Stimulated activated CD8-positive, alpha-beta memory T cell treated with anti-CD3 and anti-CD28 coated beads, Interleukin-15, amount 100 ng/mL, for 1 hour (primary cell): Measurements from ENCODE around the gene CRYBA2.

Experiments used
- DNase-seq: peaks from one replicate; pipeline ENCODE4 v3.0.0-alpha.2; 2020; ENCODE audit warnings: low read depth

Gene CRYBA2

GRCh38 chr2:218981881-218982585, 11.2 kb downstream of the CRYBA2 start:
- DNase-seq: no peak

GRCh38 chr2:218981390-218981880, 11.8 kb downstream of the CRYBA2 start:
- no peak for DNase-seq

DNA sequence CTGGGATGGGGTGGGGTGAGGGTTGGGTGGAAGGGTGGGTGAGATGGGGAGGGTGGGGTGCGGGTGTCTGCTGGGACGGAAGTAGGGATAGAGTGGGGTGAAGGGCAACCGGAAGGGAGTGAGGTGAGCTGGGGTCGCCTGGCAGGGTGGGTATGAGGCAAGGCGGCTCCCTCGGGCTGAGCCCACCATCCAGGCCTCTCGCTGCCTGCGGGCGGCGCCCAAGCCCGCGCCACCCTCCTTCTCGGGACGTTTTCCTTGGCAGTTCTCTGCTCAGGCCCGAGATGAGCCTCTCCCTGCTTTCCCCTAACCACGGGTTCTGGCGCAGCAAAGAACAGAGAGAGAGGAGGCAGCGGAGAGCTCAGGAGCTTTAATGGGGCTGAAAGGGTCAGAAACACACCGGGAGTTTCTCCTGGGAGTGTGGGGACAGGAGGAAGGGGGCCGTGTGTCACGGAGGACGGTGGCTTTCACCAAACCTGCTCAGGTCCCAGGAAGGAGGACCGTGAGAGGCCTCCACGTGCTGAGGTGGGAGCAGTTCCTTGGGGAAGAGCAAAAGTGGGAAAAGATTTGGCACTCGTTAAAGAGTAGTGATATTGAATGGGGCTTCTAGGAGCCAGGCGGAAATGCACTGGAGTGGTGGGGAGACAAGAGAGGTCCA, 12.4 kb downstream of the CRYBA2 start:
- no peak for DNase-seq

DNA sequence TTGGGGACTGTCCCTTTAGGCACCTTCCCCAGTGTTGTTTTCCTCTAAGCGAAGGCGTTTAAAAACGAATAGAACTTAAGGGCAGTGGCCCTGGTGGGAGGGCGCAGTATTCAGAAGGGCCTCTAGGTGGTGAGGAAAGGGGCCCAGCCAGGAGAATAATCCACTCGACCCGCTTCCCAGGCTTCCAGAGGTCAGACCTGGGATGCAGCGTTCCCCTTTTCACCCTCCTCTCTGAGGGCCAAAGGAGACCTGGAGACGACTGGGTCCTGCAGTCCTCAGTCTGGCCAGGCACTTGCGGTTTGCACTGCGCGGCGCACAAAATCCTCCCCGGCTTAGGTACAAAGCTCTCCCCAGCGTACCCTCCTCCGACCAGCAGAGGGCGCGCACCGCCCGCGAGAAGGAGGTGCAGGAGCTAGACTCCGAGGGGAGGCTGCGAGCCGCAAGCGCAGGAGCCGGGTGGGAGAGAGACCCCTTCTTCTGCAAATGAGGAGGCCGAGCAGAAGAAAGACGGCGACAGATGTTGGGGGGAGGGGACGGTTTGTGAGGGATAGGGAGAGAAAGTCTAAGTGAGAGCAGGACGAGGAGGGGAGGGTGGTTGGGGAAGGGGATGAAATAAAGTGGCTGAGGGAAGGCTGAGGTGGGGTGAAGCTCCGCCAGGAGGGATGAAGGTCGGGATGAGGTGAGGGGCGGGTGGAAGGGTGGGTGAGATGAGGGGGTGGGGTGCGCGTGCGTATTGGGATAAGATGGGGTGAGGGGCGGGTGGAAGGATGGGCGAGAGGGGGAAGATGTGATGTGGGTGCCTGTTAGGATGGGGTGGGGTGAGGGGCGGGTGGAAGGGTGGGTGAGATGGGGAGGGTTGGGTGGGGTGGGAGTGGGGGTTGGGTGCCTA, 13.1 kb downstream of the CRYBA2 start:
- DNase-seq: peak; percentile 74

GRCh38 chr2:218975060-218975777, 18.0 kb downstream of the CRYBA2 start:
- no peak for DNase-seq

- no peak for DNase-seq
Measured at GRCh38 chr2:218970894-218971293, 22.3 kb downstream of the CRYBA2 start.

GRCh38 chr2:218964041-218964771, 29.0 kb downstream of the CRYBA2 start:
- DNase-seq: no peak

DNA sequence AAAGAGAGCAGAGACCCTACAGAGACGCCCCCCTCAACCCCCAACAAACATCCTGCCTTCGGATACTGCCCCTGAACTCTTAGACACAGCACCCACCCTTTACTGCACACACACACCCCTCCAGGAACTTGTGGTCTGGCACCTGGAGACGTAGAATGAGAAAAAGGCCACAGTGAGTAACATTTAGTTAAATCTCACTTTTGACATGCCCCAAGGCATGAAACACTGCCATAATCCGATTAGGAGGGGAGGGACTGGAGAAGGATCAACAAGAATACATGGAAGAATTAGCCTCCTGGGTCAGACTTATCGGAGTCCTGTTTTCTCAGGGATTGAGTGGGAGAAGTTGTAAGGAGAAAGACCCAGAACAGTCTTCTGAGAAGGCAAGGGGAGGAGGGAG, 29.6 kb downstream of the CRYBA2 start:
- no peak for DNase-seq

- DNase-seq: peak; percentile 32
Measured at GRCh38 chr2:218962859-218963492, 30.2 kb downstream of the CRYBA2 start.

GRCh38 chr2:218961651-218962570, 31.3 kb downstream of the CRYBA2 start:
- no peak for DNase-seq

DNA sequence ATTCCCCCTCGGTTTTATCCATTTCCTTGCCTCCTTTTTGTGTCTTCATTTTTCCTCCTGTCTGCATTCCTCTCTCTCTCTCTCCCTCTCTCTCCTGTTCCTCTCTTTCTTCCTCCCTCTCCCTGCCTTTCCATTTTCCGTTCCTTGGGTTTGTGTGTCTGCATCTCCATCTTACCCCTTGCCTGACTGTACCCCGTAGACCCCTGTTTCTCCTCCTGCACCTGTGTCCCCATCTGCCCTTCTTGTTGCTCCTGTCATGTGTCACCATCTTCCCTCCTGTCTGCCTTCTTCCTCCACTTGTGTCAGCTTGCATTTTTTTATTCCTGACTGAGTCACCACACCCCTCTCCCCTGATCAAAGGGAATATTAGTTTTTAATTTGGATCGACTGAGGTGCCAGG, 32.0 kb downstream of the CRYBA2 start:
- no peak for DNase-seq

- DNase-seq: no peak
Measured at GRCh38 chr2:218960309-218961165, 32.7 kb downstream of the CRYBA2 start.

GRCh38 chr2:218959761-218960308, 33.4 kb downstream of the CRYBA2 start:
- no peak for DNase-seq

DNA sequence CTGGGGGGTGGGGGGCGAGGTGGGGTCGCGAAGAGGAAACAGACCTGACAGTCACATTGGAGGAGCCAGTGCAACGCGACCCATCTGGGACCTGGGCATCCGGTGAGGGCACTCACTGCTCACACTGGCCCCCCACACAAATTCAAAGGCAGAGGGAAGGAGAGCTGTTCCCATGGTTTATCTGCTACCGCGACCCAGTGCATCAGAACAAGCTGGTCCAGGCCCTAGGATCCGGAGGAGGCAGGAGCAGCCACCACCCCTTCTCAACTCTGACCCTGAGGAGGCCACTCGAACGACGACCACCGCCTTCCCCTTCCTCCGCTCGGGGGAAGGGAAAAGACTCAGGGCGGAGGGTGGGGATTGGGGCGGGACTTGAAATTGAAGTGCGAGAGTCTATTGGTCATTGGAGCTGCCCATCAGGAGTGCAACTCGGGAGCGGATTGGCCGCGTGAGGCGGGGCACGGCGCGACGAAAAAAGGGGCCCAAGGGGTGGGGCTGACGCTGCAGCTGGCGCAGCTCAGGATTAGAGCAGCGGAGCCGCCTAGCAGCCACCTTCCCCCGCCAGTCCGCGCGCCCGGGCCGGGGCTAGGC, 34.0 kb downstream of the CRYBA2 start, which contains the start of gene CDK5R2:
TSS of gene CDK5R2 (plus strand) at position 526 of the 591 bp plus-strand sequence. CDS start 155 bp downstream, outside the sequence.
- DNase-seq: peak; percentile 30

- DNase-seq: no peak
Measured at GRCh38 chr2:218958276-218958675, 34.9 kb downstream of the CRYBA2 start.

- no peak for DNase-seq
Measured at GRCh38 chr2:218957671-218958070, 35.6 kb downstream of the CRYBA2 start.

- no peak for DNase-seq
Measured at GRCh38 chr2:218956039-218956438, 37.2 kb downstream of the CRYBA2 start.
